IPS-20b (cell line): ENCODE results near the gene CDK16.

Source experiments
- H3K27ac ChIP-seq: one replicate; pipeline ENCODE4 v1.5.1; 2013; ENCODE audit warnings: low read length
- H3K27me3 ChIP-seq: 2 replicates; pipeline ENCODE4 v1.6.1; 2013; ENCODE audit warnings: mild to moderate bottlenecking, low read length, inconsistent platforms; ENCODE audit not compliant: insufficient read depth
- H3K36me3 ChIP-seq: 2 replicates; pipeline ENCODE4 v1.6.1; 2013; ENCODE audit warnings: low read depth, mild to moderate bottlenecking, inconsistent platforms, low read length, moderate library complexity; ENCODE audit not compliant: insufficient read depth
- H3K4me1 ChIP-seq: 2 replicates; pipeline ENCODE4 v1.6.1; 2013; ENCODE audit warnings: mild to moderate bottlenecking, control low read depth, inconsistent platforms, low read length, moderate library complexity; ENCODE audit not compliant: insufficient read depth
- H3K4me3 ChIP-seq: 2 replicates; pipeline ENCODE4 v1.5.1; 2013; ENCODE audit warnings: mild to moderate bottlenecking, low read length, inconsistent platforms
- H3K9ac ChIP-seq: 2 replicates; pipeline ENCODE4 v1.6.1; 2013; ENCODE audit warnings: low read depth, mild to moderate bottlenecking, inconsistent platforms, low read length, moderate library complexity
- H3K9me3 ChIP-seq: 2 replicates; pipeline ENCODE4 v1.6.1; 2013; ENCODE audit warnings: mild to moderate bottlenecking, low read depth, low read length, inconsistent platforms; ENCODE audit not compliant: insufficient read depth

CDK16 gene

DNA sequence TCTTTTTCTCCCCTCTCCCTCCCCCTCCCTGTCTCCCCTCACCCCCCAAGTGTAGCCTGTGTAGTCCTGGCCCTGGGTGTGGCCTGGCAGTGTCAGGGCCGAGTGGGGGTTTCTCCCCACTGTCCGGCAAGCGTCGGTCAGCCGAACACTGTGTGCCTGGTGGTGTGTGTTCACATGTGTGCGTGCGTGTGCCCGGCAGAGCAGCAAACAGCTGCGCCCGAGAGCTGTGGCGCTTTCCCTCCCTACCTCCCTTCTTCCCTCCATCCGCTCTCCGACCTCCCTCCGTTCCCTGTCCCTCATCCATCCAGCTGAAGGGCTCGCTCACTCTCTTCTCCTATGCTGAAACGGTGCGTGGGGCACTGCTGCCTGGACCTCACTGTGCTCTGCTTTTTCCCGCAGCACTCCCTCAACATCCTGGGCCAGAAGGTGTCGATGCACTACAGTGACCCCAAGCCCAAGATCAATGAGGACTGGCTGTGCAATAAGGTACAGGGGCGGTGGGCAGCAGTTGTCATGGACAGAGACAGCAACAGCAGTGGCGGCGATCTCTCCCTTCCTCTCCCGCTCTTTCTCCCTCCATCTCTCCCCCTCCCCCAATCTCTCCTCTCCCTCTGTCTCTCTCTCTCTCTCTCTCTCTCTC is 42.3 kb upstream of the CDK16 start:
- Histone ChIP-seq H3K9ac (no peak overlapping the region), H3K4me3 (no peak overlapping the region), H3K27ac (no peak overlapping the region), H3K4me1 (no peaks in the 10 kb centered on the region), H3K9me3 (no peaks in the 10 kb centered on the region), H3K27me3 (no peaks in the 10 kb centered on the region), H3K36me3 (peaks cover 84% of the 10 kb centered on the region)

GRCh38 chrX:47177079-47177478 is 41.4 kb upstream of the CDK16 start:
- Histone ChIP-seq H3K27me3 (no peaks in the 10 kb centered on the region), H3K9me3 (no peaks in the 10 kb centered on the region), H3K9ac (no peak overlapping the region), H3K36me3 (peaks cover 84% of the 10 kb centered on the region), H3K27ac (no peak overlapping the region), H3K4me1 (no peaks in the 10 kb centered on the region), H3K4me3 (no peak overlapping the region)

DNA sequence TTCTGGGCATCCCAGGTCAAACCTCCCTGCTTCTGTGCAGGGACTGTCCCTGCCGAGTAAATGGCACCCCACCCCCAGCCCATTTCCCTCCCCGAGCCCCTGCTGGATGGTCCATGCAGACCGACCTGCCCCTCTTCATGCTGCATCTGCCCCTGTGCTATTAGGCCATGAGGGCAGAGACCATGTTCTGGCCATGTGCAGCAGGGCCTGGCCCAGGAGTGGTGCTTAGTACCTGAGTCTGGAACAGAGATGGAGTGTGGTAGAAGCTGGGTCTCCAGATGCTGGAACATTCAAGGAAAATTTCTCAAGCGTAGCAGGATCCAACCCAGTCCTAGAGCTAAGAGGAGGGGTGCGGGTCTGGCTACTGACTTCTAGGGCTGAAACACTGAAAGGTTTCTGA is 40.1 kb upstream of the CDK16 start:
- no peak overlapping the region for H3K9ac ChIP-seq
- no peaks in the 10 kb centered on the region for H3K27me3 ChIP-seq
- no peaks in the 10 kb centered on the region for H3K4me1 ChIP-seq
- no peaks in the 10 kb centered on the region for H3K9me3 ChIP-seq
- H3K4me3 ChIP-seq = no peak overlapping the region
- no peak overlapping the region for H3K27ac ChIP-seq
- H3K36me3 ChIP-seq = peaks cover 81% of the 10 kb centered on the region

DNA sequence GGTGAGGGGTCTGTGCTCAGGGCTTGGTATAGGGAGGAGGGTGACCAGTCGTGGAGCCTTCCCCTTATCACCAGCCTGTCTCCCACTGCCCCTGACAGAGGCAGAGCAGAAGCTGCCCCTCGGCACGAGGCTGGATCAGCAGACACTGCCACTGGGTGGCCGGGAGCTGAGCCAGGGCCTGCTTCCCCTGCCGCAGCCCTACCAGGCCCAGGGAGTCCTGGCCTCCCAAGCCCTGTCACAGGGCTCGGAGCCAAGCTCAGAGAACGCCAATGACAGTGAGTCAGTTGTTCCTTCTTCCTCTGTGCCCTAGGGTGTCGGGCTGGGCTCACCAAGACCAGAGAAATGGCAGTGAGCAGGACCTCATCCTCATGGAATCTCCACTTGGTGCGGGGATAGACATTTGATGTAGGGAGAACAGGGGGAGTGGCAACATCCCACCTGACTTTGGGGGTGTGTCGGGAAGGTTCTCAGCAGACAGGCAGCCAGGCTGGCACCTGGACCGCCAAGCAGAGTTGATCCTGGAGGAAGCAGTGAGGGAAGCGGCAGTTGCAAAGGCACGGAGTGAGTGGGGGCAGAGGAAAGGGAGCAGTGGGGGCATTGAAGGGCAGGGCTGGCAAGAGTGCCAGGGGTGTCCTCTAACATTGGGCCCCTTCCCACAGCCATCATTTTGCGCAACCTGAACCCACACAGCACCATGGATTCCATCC is 39.1 kb upstream of the CDK16 start:
- no peak overlapping the region for H3K9ac ChIP-seq
- H3K27me3 ChIP-seq = no peaks in the 10 kb centered on the region

DNA sequence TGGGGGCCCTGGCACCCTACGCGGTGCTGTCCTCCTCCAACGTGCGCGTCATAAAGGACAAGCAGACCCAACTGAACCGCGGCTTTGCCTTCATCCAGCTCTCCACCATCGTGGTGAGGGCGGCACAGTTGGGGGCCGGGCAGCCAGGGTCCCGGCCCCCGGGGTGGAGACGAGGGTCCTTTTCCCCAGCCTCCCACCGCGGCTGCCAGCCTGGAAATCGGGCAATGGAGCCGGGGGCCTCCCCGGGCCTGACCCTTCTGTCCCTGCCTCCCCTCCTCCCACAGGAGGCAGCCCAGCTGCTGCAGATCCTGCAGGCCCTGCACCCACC is 38.6 kb upstream of the CDK16 start:
- no peak overlapping the region for H3K9ac ChIP-seq
- no peaks in the 10 kb centered on the region for H3K27me3 ChIP-seq
- H3K9me3 ChIP-seq = no peaks in the 10 kb centered on the region
- no peak overlapping the region for H3K27ac ChIP-seq
- H3K4me1 ChIP-seq = no peaks in the 10 kb centered on the region
- H3K4me3 ChIP-seq = no peak overlapping the region
- peaks cover 81% of the 10 kb centered on the region for H3K36me3 ChIP-seq

More for the DNA sequence above, 39.1 kb upstream of the CDK16 start:
- Histone ChIP-seq H3K9me3 (no peaks in the 10 kb centered on the region), H3K36me3 (peaks cover 78% of the 10 kb centered on the region), H3K4me3 (no peak overlapping the region), H3K4me1 (no peaks in the 10 kb centered on the region), H3K27ac (no peak overlapping the region)

- Histone ChIP-seq H3K27ac (no peak overlapping the region), H3K9ac (no peak overlapping the region), H3K9me3 (no peaks in the 10 kb centered on the region), H3K27me3 (no peaks in the 10 kb centered on the region), H3K36me3 (peaks cover 79% of the 10 kb centered on the region), H3K4me3 (no peak overlapping the region), H3K4me1 (no peaks in the 10 kb centered on the region)
These were observed 38.1 kb upstream of the CDK16 start for GRCh38 chrX:47180346-47180745.

DNA sequence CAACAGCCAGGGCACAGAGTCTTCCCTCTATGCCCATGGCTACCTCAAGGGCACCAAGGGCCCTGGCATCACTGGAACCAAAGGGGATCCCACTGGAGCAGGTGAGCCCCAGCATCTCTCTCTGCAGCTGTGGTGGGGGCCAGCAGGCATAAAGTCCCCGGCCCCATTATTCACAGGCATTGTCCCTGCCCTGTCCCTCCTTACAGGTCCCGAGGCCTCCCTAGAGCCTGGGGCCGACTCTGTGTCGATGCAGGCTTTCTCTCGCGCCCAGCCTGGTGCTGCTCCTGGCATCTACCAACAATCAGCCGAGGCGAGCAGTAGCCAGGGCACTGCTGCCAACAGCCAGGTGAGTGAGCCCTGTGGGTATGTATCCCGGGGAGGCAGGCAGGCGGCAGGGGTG is 37.2 kb upstream of the CDK16 start:
- no peaks in the 10 kb centered on the region for H3K27me3 ChIP-seq
- no peak overlapping the region for H3K9ac ChIP-seq
- peaks cover 81% of the 10 kb centered on the region for H3K36me3 ChIP-seq
- H3K9me3 ChIP-seq = no peaks in the 10 kb centered on the region
- H3K4me3 ChIP-seq = no peak overlapping the region
- no peak overlapping the region for H3K27ac ChIP-seq
- H3K4me1 ChIP-seq = no peaks in the 10 kb centered on the region

GRCh38 chrX:47182106-47182700 is 36.3 kb upstream of the CDK16 start:
- no peaks in the 10 kb centered on the region for H3K9me3 ChIP-seq
- H3K27ac ChIP-seq = no peak overlapping the region
- no peak overlapping the region for H3K9ac ChIP-seq
- no peaks in the 10 kb centered on the region for H3K27me3 ChIP-seq
- H3K4me3 ChIP-seq = no peak overlapping the region
- peaks cover 81% of the 10 kb centered on the region for H3K36me3 ChIP-seq
- H3K4me1 ChIP-seq = no peaks in the 10 kb centered on the region

GRCh38 chrX:47184486-47184885 is 34.0 kb upstream of the CDK16 start:
- H3K9me3 ChIP-seq = no peaks in the 10 kb centered on the region
- H3K4me1 ChIP-seq = no peaks in the 10 kb centered on the region
- peaks cover 58% of the 10 kb centered on the region for H3K36me3 ChIP-seq
- no peak overlapping the region for H3K4me3 ChIP-seq
- no peak overlapping the region for H3K27ac ChIP-seq
- H3K9ac ChIP-seq = no peak overlapping the region
- no peaks in the 10 kb centered on the region for H3K27me3 ChIP-seq

- Histone ChIP-seq H3K9me3 (no peaks in the 10 kb centered on the region), H3K27ac (no peak overlapping the region), H3K4me3 (no peak overlapping the region), H3K36me3 (peaks cover 54% of the 10 kb centered on the region), H3K4me1 (no peaks in the 10 kb centered on the region), H3K9ac (no peak overlapping the region), H3K27me3 (no peaks in the 10 kb centered on the region)
These were observed 33.2 kb upstream of the CDK16 start for GRCh38 chrX:47185241-47185640.

DNA sequence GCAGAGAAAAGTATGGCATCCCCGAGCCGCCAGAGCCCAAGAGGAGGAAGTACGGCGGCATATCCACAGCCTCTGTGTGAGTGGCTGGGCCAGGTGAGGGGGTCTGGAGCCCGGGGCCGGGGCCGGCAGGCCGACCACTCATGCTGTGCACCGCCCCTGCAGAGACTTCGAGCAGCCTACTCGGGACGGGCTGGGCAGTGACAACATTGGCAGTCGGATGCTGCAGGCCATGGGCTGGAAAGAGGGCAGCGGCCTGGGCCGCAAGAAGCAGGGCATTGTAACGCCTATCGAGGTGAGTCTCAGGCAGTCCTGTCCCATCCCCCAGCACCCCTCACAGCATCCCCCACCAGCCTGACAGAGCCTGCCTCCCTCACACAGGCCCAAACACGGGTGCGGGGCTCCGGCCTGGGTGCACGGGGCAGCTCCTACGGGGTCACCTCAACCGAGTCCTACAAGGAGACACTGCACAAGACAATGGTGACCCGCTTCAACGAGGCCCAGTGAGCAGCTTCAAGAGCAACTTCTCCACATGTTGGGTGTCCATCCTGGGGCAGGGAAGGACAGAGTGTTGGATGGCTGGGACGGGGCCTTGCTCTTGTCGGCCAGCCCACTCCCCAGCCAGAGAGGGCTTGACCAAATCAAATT is 32.3 kb upstream of the CDK16 start:
- H3K9ac ChIP-seq = no peak overlapping the region
- no peaks in the 10 kb centered on the region for H3K4me1 ChIP-seq
- peaks cover 45% of the 10 kb centered on the region for H3K36me3 ChIP-seq
- H3K27me3 ChIP-seq = no peaks in the 10 kb centered on the region
- no peak overlapping the region for H3K27ac ChIP-seq
- no peaks in the 10 kb centered on the region for H3K9me3 ChIP-seq
- no peak overlapping the region for H3K4me3 ChIP-seq
